HG03432 (cell line): Measurements from ENCODE around the gene ST8SIA1.

Experiments
- ATAC-seq: cut with Tn5 transposase; IDR thresholded peaks from one replicate; pipeline ENCODE4 v1.9.1; 2021; ENCODE audit warnings: mild to moderate bottlenecking, moderate library complexity; ENCODE audit not compliant: unreplicated experiment

The ST8SIA1 gene

DNA sequence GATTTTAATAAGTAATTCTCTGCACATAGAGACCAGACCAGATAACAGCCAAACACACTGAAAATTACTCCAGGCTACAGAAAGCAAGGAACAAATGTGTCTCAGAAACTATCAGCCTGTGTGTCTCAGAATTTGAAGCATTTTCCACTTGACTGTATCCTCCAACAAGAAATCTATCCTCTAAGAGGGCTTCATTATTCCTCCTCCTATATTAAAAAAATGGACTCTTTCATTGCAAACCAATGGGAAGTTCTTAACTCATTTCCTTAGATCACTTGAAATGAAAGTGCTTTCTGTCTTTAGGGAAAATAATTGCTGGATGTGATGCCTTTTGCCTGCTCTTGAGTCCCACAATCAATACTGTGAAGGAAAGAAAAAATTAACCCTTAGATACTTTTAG lies 2.3 kb downstream of the ST8SIA1 start:
- ATAC-seq, result no peak

DNA sequence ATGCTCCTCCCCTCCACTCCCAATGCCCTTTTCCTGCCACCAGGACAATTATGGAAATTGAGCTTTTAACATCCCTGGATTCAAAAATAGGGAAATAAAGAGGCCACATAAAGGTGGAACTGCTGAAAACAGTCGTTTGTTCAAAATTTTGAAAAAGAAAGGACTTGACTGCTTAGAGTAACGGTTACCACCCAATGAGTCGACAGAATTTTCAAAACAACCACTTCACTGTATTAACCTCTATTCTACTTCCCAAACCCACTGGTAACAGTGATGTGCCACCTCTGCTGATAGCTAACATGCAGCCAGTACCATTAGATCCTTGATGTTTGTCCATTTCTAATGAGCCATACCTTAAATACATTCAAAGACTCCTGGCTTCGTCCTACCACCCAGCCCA lies 4.9 kb downstream of the ST8SIA1 start:
- no peak for ATAC-seq

DNA sequence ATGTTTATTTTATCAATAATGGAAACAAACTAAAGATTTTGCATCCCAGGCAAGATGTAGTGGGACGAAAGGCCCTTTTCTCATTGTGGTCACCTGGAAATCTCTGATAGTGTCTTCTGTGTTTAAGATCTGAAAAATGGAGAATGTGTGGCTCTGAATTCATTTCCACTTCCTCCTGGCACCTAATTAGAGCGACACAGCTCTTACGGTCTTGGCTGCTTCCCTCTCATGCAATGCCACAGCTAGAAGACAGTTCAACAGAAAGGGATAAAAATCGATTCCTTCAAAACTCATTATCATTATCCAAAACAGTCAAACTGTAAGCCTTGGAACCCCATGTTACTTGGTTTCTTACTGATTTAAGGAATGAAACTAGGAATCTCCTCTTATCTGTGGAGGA lies 9.3 kb downstream of the ST8SIA1 start:
- ATAC-seq, result no peak

DNA sequence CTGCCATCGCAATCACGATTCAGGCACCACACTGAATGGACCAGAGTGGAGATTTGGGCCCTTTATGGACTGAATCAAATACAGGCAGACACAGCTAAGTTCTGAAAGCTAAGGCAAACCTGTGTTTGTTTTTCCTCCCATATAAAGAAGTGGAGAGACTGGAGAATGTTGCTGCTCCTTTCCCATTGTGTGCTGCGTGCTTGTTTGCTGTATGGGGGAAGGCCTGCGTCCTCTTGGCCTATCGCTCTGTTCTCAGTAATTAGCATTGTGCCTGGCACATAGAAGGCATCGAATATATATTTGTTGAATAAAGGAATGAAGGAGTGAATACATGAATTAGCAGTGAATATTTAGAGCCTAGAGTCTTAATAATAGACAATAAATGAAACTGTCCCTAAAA lies 12.4 kb downstream of the ST8SIA1 start:
- ATAC-seq, result no peak

- peak; percentile 69 for ATAC-seq
Observed at GRCh38 chr12:22321638-22322037, 12.9 kb downstream of the ST8SIA1 start.

DNA sequence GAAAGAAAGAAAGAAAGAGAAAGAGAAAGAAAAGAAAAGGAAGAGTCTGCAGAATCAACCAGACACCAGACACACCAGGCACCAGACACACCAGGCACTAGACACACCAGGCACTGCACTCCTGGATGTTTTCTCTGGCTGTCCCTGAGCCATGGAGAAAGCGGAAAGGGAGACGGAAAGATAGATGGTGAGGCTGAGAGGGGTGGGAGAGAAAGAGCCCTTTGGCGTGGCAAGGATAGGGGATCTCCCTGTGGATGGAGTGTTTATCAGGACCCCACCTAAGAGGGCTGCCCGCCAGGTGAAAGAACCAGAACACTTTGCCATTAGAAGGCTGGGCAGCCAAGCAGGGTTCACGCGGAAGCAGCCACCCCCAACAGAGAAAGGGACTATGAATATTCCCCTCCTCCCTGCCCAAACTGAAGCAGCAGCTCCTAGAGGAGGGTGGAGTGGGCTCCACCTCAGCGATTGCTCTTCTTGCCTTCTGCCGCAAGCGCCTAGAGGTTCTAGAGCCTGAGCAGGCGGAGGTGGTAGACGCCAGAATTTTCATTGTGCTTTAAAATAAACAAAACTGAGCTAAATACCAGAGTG lies 13.4 kb downstream of the ST8SIA1 start:
- ATAC-seq, result no peak

DNA sequence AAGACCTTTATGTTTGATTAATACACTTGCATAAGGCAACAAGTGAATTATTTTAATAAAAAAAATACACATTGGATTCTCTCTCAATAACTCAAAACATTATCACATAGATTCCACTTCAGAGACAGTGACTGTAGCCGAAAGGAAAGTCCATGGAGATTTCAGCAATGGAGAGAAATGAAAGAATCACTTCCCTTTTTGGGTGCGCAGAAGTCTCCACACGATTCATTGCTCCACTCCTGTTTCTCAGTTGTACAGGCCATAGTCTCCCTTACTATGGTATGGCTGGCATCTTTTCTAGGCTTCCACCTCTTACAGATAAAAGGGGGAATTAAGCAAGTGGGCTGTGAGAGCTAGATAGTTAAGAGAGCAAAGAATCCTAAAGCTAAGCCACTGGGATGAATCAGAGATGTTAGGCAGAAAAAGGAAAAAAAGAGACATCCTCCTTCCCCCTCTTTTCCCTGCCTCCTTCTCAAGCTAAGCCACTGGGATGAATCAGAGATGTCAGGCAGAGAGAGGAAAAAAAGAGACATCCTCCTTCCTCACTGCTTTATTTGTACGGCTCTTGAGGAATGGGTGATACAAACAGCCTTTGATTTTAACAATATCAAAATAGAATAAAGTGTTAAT lies 16.3 kb downstream of the ST8SIA1 start:
- ATAC-seq, result peak; percentile 68

DNA sequence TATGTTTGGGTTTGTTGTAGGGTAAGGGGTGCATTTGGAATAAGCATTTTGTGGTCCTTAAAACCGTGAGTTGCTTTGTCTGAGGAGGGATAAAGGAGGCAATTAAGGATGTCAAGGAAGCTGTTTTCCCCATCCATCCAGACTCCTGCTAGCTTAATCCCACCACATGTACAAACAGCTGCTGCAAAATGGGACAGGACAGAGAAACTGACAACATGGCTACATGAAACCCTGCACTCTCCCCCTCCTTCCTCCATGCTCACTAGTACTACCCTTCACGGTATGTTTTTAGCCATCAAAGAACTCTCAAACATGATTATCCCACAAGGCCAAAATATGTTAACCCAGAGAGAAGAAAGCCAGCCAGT lies 20.6 kb downstream of the ST8SIA1 start:
- no peak for ATAC-seq

DNA sequence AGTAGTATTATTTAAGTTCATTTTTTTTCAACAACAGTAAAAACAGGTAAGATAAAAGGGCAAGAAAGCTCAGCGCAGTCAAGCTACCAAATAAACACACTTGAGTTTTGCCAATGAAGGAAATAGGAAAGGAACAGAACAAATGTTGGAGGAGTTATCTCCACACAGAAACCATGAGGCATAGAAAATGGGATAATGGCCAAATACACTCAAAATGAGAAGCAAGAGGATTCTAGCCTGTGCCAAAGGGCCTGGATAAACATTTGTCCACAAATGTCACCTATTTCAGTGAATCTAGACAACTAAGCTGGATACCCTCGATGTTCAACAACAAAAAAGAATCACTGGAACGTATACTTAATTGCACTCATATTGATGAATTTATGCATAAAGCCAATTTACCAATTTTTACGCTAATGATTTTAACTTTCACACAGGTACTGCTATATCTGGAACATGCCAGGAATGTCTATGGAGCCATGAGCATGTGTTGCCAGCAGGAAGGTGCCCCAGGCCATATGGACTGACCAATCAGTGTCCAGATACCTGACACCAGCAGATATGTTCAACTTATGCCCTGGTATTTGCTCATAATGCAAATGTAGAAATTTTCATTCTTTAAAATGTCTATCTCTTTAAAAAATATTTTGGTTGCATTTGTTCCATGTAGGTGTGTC lies 21.1 kb downstream of the ST8SIA1 start:
- no peak for ATAC-seq

DNA sequence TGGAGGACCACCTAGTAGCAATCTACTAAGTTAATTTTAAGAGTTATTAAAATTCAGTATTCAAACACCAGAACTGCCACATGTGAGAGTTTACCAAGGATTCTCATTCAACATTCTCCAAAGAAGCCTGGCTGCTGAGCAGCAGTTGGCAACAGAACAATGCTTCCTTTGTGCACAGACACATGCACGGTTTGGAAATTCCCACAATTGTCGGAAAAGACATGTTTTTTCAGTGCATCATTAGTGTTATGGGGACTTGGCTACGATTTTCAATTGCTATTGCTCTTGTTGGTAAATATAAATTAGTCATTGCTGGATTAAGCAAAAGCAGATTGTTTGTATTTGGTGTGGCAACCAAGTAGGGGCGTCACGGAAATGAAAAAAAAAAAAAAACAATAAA lies 22.2 kb downstream of the ST8SIA1 start:
- ATAC-seq, result no peak

DNA sequence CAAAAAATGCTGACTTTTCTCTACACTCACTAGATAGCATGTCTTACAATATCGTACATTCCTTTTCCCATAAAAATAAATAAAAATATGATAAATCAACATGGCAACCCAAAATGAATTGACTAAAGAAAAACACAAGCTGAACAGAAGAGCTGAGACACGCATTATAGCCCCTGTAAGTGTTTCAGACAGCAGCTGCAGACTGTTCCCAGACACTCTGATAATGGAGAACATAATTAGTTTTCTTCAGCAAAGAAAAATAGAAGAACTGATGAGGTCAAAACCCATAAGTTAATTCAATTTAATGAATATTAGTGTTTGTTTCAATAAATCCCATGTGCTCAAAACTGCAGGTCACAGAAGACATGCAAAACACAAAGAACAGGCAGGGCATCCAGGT lies 23.8 kb downstream of the ST8SIA1 start:
- ATAC-seq, result no peak

DNA sequence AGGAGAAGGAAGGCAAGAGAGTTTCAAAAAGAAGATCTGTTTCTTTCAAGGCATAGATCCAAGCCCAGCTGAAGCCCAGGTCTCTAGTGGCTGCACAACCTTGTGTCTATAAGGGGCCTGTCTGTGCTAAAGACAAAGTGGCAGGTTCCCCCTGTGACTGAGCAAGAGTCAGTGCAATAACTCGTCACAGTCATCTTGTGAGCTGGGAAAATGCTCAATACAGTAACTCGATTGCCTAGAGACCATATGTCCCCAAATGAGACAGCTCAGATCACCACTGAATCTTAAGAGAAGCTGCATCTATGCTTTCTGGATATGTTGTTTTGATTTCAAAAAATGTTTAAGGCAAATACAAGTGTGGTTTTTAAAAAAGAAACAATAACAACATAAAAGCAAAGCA lies 24.2 kb downstream of the ST8SIA1 start:
- no peak for ATAC-seq

GRCh38 chr12:22307811-22308210 lies 26.7 kb downstream of the ST8SIA1 start:
- ATAC-seq, result no peak

GRCh38 chr12:22306311-22306710 lies 28.2 kb downstream of the ST8SIA1 start:
- ATAC-seq, result no peak

DNA sequence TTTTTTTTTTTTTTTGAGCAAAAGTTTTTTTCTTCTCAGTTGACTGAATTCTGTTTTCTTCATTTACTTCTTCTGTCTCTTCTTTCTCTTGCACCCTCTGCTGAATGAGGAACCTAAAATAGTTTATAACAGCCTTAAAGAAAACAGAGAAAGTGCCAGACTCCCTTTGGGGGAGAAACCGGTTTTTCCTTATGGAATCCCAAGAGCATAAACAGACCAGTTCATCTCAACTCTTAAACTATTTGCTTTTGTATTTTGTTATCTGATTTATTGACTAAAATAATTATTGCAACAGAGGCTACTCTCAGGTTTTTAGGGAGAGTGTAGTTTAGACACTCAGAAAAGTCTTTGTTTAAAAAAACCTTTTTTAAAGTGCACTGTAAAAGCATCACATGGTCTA lies 30.2 kb downstream of the ST8SIA1 start:
- no peak for ATAC-seq

DNA sequence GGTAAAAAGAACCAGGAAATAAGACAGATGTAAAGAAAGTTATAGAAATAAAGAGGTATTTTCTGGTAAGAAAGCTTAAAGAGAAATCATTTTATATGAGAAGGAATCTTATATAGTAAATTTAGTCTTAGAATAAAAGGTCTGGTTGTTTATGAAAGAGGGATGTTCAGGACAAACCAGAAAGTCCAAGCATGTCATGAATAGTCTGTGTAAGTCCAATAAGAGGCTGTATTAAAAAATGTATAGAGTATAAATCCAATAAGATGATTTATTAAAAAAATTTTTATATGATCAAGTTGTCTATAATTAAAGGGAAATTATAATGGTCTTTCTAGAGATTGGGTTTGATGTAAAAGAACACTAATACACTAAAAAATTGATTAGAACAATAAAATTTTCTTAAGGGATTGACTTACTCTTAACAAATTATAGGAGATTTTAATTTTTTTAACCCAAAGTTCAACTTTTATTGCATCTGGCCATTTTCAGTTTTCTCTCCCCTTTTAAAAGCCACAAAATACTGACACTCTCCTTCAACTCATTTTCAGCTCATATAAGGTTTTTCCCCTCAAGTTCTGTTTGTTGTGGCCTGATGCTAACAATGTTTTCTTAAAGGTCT lies 35.1 kb downstream of the ST8SIA1 start:
- no peak for ATAC-seq

- no peak for ATAC-seq
Observed at GRCh38 chr12:22289250-22289649, 45.3 kb downstream of the ST8SIA1 start.

DNA sequence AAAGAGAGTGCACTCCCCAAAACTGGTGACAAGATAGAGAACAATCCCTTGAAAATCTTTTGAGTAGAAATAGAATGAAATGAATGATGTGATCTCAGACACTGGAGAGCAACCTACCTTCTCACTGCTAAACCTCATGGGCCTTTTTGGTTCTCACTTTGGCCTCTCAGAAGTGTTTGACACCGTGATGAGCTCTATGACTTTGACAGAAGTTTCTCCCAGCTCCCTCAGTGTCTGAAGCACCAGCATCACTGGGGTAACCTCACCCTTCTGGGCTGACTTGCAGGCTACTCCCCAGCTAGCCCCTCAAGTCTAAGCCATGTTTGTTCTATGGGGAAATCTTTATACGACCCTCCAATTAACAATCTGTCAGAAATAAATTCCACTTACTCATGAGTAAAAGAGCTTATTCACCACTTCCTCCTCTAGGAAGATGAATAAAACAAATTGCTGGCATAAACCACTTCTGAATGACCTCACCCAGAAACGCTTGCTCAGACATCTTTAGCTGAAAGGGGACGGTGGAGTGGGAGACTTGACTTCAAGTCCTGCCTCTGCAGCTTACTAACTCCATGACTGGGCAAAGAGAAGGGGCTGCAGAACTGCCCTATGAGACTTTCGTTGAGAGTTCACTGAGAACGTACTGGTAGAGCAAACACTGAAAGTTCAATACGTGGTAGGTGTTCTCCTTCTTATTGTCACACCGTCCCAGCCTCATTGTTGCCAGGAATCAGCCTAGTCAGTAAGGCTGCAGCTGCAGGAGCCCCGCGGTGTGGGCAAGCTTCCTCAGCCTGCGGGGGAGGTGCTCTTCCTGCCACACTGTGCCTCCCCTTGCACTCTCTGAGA lies 46.5 kb downstream of the ST8SIA1 start:
- no peak for ATAC-seq

- no peak for ATAC-seq
Observed at GRCh38 chr12:22287101-22287500, 47.4 kb downstream of the ST8SIA1 start.

GRCh38 chr12:22286569-22286968 lies 47.9 kb downstream of the ST8SIA1 start:
- ATAC-seq, result no peak

DNA sequence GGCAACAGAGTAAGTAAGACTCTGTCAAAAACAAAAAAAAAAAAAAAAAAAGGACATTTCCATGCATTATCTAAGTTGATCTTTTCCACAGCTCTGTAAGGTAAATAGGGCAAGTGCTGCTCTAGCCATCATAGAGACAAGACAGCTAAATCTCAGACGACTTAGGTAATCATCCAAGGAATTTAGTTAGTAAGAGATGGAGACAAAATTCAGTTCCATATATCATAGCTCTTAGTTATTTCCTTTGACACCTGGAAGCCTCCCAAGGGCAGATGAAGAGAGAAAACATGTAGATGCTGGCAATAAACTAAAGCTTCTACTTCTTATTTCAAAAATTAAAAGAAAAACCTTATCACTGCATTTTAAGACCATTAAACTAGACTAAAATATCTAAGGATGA lies 48.7 kb downstream of the ST8SIA1 start:
- no peak for ATAC-seq
